Stimulated activated CD4-positive, alpha-beta T cell treated with anti-CD3 and anti-CD28 coated beads, Interleukin-12 subunit alpha, Interleukin-12 subunit beta, amount 100 ng/mL, for 24 hours (primary cell): ENCODE measurements around the gene RRP9.
"Not testable (repeated sequence)": the region's sequence is repeated elsewhere in the genome, so short reads cannot be mapped to it uniquely, and the experiment has no call there.

Experiments
- DNase-seq, 2 experiments: peaks; one replicate each; pipeline ENCODE4 v3.0.0-alpha.2; 2020; ENCODE audit warnings: low read depth in 2 of 2

RRP9 gene

GRCh38 chr3:51938780-51939425 is 2.8 kb downstream of the RRP9 start:
- no peak for DNase-seq

GRCh38 chr3:51937611-51938450 is 3.9 kb downstream of the RRP9 start:
- DNase-seq = no peak

GRCh38 chr3:51937014-51937413 is 4.7 kb downstream of the RRP9 start:
- no peak for DNase-seq

GRCh38 chr3:51935886-51936755 is 5.6 kb downstream of the RRP9 start:
- no peak for DNase-seq

GRCh38 chr3:51934991-51935885 is 6.5 kb downstream of the RRP9 start:
- DNase-seq = no peak

- DNase-seq = no peak
Observed at GRCh38 chr3:51934139-51934850, 7.4 kb downstream of the RRP9 start.

- DNase-seq = no peak
Observed at GRCh38 chr3:51933471-51934138, 8.1 kb downstream of the RRP9 start.

- DNase-seq = no peak
Observed at GRCh38 chr3:51932471-51933370, 9.0 kb downstream of the RRP9 start.

- DNase-seq = no peak
Observed at GRCh38 chr3:51931756-51932155, 9.9 kb downstream of the RRP9 start.

- DNase-seq = no peak
Observed at GRCh38 chr3:51930439-51930838, 11.3 kb downstream of the RRP9 start.

- no peak for DNase-seq
Observed at GRCh38 chr3:51929420-51930003, 12.2 kb downstream of the RRP9 start.

GRCh38 chr3:51928981-51929380 is 12.7 kb downstream of the RRP9 start:
- DNase-seq = not testable (repeated sequence)

- DNase-seq = no peak
Observed at GRCh38 chr3:51928438-51928837, 13.3 kb downstream of the RRP9 start.

- DNase-seq = no peak
Observed at GRCh38 chr3:51927061-51927977, 14.4 kb downstream of the RRP9 start.

- DNase-seq = no peak
Observed at GRCh38 chr3:51921081-51921578, 20.6 kb downstream of the RRP9 start.

- no peak for DNase-seq
Observed at GRCh38 chr3:51916418-51916817, 25.3 kb downstream of the RRP9 start.

GRCh38 chr3:51908026-51908425 is 33.7 kb downstream of the RRP9 start:
- DNase-seq = no peak
